ENCODE data around the gene ISLR2.

- no peak for TF ChIP-seq POLR2AphosphoS5 (IDR thresholded peaks at IDR 0.05)
- TF ChIP-seq CTCF (IDR thresholded peaks at IDR 0.05): no peak
- TF ChIP-seq POLR2A (IDR thresholded peaks at IDR 0.05; ENCODE audit: low read depth): no peak
- TF ChIP-seq EP300 (IDR thresholded peaks at IDR 0.05): no peak
These were observed 25.5 kb downstream of the ISLR2 start for GRCh38 chr15:74155766-74156417.

Measured in esophagus muscularis mucosa (tissue), 4 donors.